Measurements from ENCODE around the gene BMP5. TPM values are rescaled to one million over a fixed set of nuclear protein-coding genes. Genes with fewer than 3 reads are reported as not detected.

The BMP5 gene
- polyA plus RNA-seq, 1 experiment = not detected

DNA sequence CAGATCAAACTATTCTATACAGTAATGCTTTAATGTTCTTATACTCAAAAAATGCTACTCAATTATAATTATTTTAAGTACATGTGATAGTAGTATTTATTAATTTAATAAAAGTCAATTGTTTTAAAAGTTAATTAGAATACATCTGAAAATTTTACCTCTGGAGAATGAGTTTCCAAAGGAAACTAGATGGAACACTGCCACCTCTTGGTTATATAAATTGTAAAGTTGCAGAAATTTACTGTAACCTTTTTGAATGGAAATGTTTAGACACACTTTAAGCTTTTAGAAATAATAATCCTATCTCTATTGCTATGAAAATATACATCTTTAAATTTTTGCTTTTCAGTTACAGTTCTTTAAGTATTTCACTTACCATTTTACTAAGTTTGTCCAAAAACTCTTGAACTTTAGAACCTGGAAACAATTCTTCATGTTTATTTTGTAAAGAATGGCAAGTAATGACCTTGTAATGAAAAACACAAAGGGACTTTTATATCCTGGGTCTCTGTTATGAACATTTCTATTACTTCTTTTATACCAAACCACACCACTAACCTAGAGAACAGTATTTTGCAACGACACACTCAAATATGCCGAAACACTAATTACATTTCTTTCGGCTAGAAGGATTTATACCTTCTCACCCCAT lies 10.9 kb upstream of the BMP5 start:
- POLR2A ChIA-PET = no interaction called here
- Histone ChIP-seq H3K4me3 (ENCODE audit: low read depth, low read length) (no peak overlapping the region), H3K27me3 (ENCODE audit: control insufficient read depth, insufficient read depth, low read length) (no peaks in the 10 kb centered on the region), H3K36me3 (ENCODE audit: control insufficient read depth, insufficient read depth, low read length) (no peaks in the 10 kb centered on the region)
- no peak for DNase-seq (ENCODE audit: low read depth)
- TF ChIP-seq, protein P1, sequence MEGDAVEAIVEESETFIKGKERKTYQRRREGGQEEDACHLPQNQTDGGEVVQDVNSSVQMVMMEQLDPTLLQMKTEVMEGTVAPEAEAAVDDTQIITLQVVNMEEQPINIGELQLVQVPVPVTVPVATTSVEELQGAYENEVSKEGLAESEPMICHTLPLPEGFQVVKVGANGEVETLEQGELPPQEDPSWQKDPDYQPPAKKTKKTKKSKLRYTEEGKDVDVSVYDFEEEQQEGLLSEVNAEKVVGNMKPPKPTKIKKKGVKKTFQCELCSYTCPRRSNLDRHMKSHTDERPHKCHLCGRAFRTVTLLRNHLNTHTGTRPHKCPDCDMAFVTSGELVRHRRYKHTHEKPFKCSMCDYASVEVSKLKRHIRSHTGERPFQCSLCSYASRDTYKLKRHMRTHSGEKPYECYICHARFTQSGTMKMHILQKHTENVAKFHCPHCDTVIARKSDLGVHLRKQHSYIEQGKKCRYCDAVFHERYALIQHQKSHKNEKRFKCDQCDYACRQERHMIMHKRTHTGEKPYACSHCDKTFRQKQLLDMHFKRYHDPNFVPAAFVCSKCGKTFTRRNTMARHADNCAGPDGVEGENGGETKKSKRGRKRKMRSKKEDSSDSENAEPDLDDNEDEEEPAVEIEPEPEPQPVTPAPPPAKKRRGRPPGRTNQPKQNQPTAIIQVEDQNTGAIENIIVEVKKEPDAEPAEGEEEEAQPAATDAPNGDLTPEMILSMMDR (IDR thresholded peaks at IDR 0.05; ENCODE audit: insufficient read depth, low read depth, low read length) = peak; percentile 33; the same call in 1 of the 2 replicates
- CTCF ChIA-PET = interaction anchor here (0.9 to 3.9 kb wide), 4 partner anchors 269 to 440 kb away, joined by 3 to 22 read pairs (median 8); no protein-coding TSS in a partner anchor

DNA sequence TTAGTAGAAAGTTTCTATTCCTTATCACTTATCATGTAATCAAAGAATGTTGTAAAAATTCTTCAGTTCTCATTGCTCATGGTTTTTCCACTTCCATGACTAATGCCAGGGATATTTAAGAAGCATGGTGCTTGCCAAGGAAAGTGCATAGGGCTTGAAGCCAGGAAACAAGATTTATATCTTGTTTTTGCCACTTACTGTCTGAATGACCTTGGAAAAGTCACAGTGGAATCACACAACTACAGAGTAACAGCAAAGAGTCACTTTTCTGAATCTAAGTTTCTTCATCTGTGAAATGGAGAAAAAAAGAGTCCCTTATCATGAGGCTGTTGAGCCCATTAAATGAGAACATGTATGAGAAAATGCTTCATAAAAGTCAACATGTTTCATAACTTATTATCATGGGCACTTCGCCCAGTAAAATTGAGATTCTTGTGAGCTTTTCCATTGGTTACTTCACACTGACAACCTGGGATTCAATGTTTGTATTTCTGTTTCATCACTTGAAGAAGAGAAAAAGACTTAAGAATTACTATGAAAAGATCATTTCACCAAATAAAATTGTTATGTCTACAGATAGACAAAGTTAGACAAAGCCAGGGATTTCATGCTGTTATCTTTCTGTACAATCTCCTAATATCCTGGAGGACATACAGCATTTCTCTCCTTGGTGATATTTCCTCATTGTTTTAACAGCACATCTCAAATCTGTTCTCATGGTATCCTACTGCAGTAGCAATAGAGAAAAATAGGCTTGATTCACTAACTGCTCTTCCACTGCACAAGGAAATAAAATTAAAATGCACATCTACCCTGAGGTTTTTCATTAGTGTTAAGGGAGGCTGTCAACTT lies 7.6 kb upstream of the BMP5 start:
- DNase-seq (ENCODE audit: low read depth) = peak; percentile 59
- H3K27me3 ChIP-seq (ENCODE audit: control insufficient read depth, insufficient read depth, low read length) = no peaks in the 10 kb centered on the region; the same call in 1 of the 2 replicates
- ChIA-PET POLR2A (no interaction called here), CTCF (interaction anchor here (0.7 to 3.9 kb wide), 2 partner anchors 266 to 268 kb away, joined by 3 to 22 read pairs; no protein-coding TSS in a partner anchor)
- TF ChIP-seq, protein P1 (IDR thresholded peaks at IDR 0.05; ENCODE audit: insufficient read depth, low read depth, low read length) = no peak
- H3K36me3 ChIP-seq (ENCODE audit: control insufficient read depth, insufficient read depth, low read length) = no peaks in the 10 kb centered on the region
- H3K4me3 ChIP-seq (ENCODE audit: low read depth, low read length) = no peak overlapping the region

DNA sequence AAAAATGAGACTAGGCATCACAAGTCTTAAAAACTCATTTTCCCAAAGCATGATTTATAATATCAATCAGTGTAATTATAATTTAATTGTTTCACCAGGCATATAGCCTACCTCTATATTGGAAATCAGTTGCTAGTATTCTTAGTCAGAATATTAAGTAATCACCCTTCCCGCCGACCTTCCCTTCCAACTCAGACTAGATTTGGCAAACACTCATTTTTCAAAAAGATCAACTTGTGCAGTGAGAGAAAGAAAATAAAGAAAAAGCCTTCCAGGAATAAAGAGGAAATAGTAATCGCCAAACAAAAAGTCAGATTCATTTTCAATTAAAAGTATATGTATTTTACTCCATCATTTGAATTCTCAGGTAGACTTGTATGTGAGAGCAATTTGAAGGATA lies 1.9 kb upstream of the BMP5 start:
- H3K36me3 ChIP-seq (ENCODE audit: control insufficient read depth, insufficient read depth, low read length) = no peaks in the 10 kb centered on the region
- POLR2A ChIA-PET = no interaction called here
- no peak overlapping the region for H3K4me3 ChIP-seq (ENCODE audit: low read depth, low read length)
- TF ChIP-seq, protein P1 (IDR thresholded peaks at IDR 0.05; ENCODE audit: insufficient read depth, low read depth, low read length) = no peak
- CTCF ChIA-PET = no interaction called here
- no peak for DNase-seq (ENCODE audit: low read depth)
- peaks cover 3% of the 10 kb centered on the region for H3K27me3 ChIP-seq (ENCODE audit: control insufficient read depth, insufficient read depth, low read length)

DNA sequence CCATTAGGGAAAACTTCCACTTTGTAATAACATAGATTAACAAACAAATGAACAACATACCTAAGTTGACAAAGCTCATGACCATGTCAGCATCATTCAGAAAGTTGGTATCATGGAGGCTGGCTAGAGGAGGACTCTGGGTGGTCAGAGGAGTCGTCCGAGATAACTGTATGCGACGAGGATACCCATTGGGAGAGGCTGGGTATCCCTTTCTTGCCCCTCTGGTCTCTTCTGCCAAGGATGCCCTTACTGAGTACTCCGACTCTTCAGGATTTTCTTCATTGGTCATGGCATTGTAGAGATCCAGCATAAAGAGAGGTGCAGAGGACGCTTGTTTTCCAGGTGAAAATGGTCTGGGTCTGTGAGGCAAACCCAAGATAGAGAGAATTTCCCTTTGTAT lies 1.1 kb downstream of the BMP5 start:
- POLR2A ChIA-PET = interaction anchor here (0.6 kb wide), 1 partner anchor 85 kb away, joined by 3 read pairs; no protein-coding TSS in a partner anchor
- no peaks in the 10 kb centered on the region for H3K36me3 ChIP-seq (ENCODE audit: control insufficient read depth, insufficient read depth, low read length)
- TF ChIP-seq, protein P1 (IDR thresholded peaks at IDR 0.05; ENCODE audit: insufficient read depth, low read depth, low read length) = no peak
- CTCF ChIA-PET = interaction anchor here (0.9 kb wide), 1 partner anchor 16 kb away, joined by 3 read pairs; no protein-coding TSS in a partner anchor
- no peak overlapping the region for H3K4me3 ChIP-seq (ENCODE audit: low read depth, low read length)
- peaks cover 3% of the 10 kb centered on the region for H3K27me3 ChIP-seq (ENCODE audit: control insufficient read depth, insufficient read depth, low read length)
- no peak for DNase-seq (ENCODE audit: low read depth)

DNA sequence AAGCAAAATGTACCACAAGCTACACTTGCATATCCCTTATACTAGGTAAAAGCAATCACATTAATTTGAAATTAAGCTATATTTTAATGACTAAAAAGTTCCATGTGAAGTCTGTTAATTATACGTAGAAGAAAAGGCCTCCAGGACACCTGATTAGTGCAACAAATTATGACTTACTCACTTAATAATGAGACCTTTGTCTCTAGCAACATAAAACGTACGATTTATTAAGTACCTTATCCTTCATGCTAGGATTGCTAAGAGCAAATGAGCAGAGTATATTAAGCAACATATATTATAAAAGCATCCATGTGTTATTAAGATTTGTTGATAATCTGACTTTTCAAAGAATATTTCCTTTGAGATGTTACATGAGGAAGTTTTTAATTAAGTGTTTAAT lies 2.5 kb downstream of the BMP5 start:
- TF ChIP-seq, protein P1 (IDR thresholded peaks at IDR 0.05; ENCODE audit: insufficient read depth, low read depth, low read length) = no peak
- ChIA-PET CTCF (interaction anchor here (1.1 kb wide), 1 partner anchor 420 kb away, joined by 3 read pairs; no protein-coding TSS in a partner anchor), POLR2A (no interaction called here)
- DNase-seq (ENCODE audit: low read depth) = no peak
- Histone ChIP-seq H3K27me3 (ENCODE audit: control insufficient read depth, insufficient read depth, low read length) (peaks cover 5% of the 10 kb centered on the region), H3K4me3 (ENCODE audit: low read depth, low read length) (no peak overlapping the region), H3K36me3 (ENCODE audit: control insufficient read depth, insufficient read depth, low read length) (no peaks in the 10 kb centered on the region)

Data from BJ (cell line).